Gastrocnemius medialis (tissue), 4 donors: ENCODE data around the gene GALNT6. TPM values are rescaled to one million over a fixed set of nuclear protein-coding genes. Genes with fewer than 3 reads are reported as not detected.

Experiments used
- ATAC-seq, 2 donors: fragments of 150-250 bp; one replicate each; pipeline ENCODE4 v1.9.1; 2016
- DNase-seq, 2 donors: peaks; one replicate each; pipeline ENCODE4 v3.0.0-alpha.2; 2019
- H3K27ac ChIP-seq, 4 donors: fragments of 200-600 bp; sonication (generic); 1 replicate in 1 of 4; 2 replicates in 3 of 4; pipeline ENCODE4 v1.5.1; 2016 to 2018; ENCODE audit warnings: mild to moderate bottlenecking in 2 of 4, moderate library complexity in 1 of 4
- H3K27me3 ChIP-seq, 3 donors: fragments of 200-600 bp; sonication (generic) in 2 of 3; 1 replicate in 1 of 3; 2 replicates in 2 of 3; pipeline versions ENCODE4 v1.5.1 to v1.6.0; 2016 to 2019; ENCODE audit warnings: mild to moderate bottlenecking in 1 of 3, moderate library complexity in 1 of 3
- H3K36me3 ChIP-seq, 2 donors: fragments of 200-600 bp; sonication (generic) in 1 of 2; one replicate each; pipeline ENCODE4 v1.5.1; 2017 to 2018
- H3K4me1 ChIP-seq, 2 donors: fragments of 200-600 bp; sonication (generic) in 1 of 2; one replicate each; pipeline ENCODE4 v1.5.1; 2016 to 2017; ENCODE audit warnings: mild to moderate bottlenecking in 2 of 2
- H3K4me3 ChIP-seq, 4 donors: fragments of 200-600 bp; sonication (generic) in 3 of 4; 1 replicate in 1 of 4; 2 replicates in 3 of 4; pipeline ENCODE4 v1.5.1; 2016 to 2019; ENCODE audit warnings: mild to moderate bottlenecking in 2 of 4
- H3K9me3 ChIP-seq, 3 donors: fragments of 200-600 bp; sonication (generic) in 2 of 3; 1 replicate in 1 of 3; 2 replicates in 2 of 3; pipeline ENCODE4 v1.5.1; 2016 to 2019
- POLR2A ChIP-seq, 2 donors: fragments of 450-650 bp; IDR thresholded peaks; one replicate each; pipeline ENCODE4 v1.6.1; 2017; ENCODE audit warnings: antibody characterized with exemption in 2 of 2, mild to moderate bottlenecking in 2 of 2, moderate library complexity in 2 of 2
- in situ Hi-C, 4 donors: fragments of 200-750 bp; cut with MboI; loops; one replicate each; pipeline versions ENCODE4 v1.15.0 to v1.8.0; 2017; ENCODE audit warnings: low sequenced_read_pairs in 4 of 4
- intact Hi-C: fragments of 100-400 bp; cut with DNase I; formaldehyde crosslinking; loops from one replicate; pipeline ENCODE4 v1.15.1; 2023; ENCODE audit warnings: low total_unique reads
- total RNA-seq, 4 donors: library from RNA; depleted of rRNA; stranded (reverse); fragments of >200 nt; gene quantifications; one replicate each; pipeline versions ENCODE4 v1.1.0 to v1.2.3, GENCODE V29; 2016
- TF ChIP-seq, protein P1 (sequence below), 5 experiments: fragments of 450-650 bp in 3 of 5; fragments of 200-600 bp in 2 of 5; sonication (generic) in 2 of 5; IDR thresholded peaks in 4 of 5; conservative IDR thresholded peaks in 1 of 5; 1 replicate in 4 of 5; 2 replicates in 1 of 5; pipeline ENCODE4 v1.5.1; 2016 to 2019; ENCODE audit warnings: antibody characterized with exemption in 5 of 5, mild to moderate bottlenecking in 3 of 5, moderate library complexity in 3 of 5

Gene GALNT6
- total RNA-seq, 4 donors from 2014 or later, result 0.24 to 0.51 (median 0.37) TPM

DNA sequence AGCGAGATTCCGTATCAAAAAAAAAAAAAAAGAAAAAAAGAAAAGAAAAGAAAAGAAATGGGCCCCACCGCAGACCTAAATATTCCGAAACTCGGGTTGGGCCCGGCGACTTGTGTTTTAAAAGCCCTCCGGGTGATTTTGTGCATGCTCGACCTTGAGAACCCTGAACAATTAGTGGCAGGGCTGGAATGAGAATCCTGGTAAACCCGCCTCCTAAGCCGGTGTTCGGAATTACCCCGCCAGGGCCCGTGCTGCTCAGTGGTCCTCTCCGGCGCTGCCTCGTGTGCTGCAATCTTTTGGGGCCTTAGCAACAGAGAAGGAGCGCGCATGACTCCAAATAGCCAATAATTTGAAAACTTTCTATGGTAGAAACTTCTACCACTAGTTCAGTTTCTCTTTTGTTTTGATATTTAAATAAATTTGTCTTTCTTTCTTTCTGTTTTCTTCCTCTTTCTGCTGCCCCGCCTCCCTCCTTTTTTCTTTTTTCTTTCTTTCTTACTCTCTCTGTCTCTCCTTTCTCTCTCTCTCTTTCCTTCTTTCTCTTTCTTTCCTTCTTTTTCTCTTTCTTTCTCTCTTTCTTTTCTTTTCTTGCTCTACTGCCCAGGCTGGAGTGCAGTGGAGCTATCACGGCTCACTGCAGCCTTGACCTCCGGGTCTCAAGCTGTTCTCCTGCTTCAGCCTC lies 1.5 kb upstream of the GALNT6 start:
- peaks cover 3 to 4% of the 10 kb centered on the region in 2 donors for H3K4me1 ChIP-seq
- no peak for ATAC-seq
- H3K27ac ChIP-seq, result no peak overlapping the region

DNA sequence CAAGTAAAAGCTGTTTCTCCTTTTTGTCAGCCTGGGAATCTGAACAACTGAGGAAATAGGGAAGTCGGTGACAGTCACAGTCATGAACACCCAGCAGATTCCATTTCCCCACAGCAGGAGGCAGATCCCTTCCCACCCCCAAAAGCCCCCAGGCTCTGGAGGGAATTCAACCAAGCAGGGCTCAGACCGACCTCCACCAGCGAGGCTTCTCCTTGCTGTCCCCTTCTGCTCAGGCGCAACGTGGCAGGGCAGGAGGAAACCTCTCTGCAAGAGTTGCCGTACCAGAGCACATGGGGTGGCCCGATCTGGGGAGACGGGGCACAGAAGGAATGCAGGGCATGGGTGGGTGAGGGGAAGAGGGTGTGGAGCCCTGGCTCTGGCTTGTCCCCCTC lies 319 bp downstream of the GALNT6 start:
- peaks cover 3 to 4% of the 10 kb centered on the region in 2 donors for H3K4me1 ChIP-seq
- in situ Hi-C loops, result no loop called here
- TF ChIP-seq, protein P1, sequence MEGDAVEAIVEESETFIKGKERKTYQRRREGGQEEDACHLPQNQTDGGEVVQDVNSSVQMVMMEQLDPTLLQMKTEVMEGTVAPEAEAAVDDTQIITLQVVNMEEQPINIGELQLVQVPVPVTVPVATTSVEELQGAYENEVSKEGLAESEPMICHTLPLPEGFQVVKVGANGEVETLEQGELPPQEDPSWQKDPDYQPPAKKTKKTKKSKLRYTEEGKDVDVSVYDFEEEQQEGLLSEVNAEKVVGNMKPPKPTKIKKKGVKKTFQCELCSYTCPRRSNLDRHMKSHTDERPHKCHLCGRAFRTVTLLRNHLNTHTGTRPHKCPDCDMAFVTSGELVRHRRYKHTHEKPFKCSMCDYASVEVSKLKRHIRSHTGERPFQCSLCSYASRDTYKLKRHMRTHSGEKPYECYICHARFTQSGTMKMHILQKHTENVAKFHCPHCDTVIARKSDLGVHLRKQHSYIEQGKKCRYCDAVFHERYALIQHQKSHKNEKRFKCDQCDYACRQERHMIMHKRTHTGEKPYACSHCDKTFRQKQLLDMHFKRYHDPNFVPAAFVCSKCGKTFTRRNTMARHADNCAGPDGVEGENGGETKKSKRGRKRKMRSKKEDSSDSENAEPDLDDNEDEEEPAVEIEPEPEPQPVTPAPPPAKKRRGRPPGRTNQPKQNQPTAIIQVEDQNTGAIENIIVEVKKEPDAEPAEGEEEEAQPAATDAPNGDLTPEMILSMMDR (IDR thresholded peaks at IDR 0.05 in 4 of 5, conservative IDR thresholded peaks at IDR 0.05 in 1 of 5), result no peak
- TF ChIP-seq POLR2A (IDR thresholded peaks at IDR 0.05), result no peak
- no peaks in the 10 kb centered on the region for H3K9me3 ChIP-seq
- intact Hi-C loops, result no loop called here
- no peak for ATAC-seq
- H3K4me3 ChIP-seq, result peak overlapping the region; percentile 37 to 73 (median 58)
- no peak for DNase-seq
- no peaks in the 10 kb centered on the region for H3K36me3 ChIP-seq
- H3K27ac ChIP-seq, result no peak overlapping the region
- peaks cover 14 to 26% (median 20%) of the 10 kb centered on the region in 3 donors for H3K27me3 ChIP-seq

More for the DNA sequence above, 1.5 kb upstream of the GALNT6 start:
- in situ Hi-C loops (no loop called here), intact Hi-C loops (no loop called here)
- Histone ChIP-seq H3K9me3 (no peaks in the 10 kb centered on the region), H3K36me3 (no peaks in the 10 kb centered on the region), H3K27me3 (peaks cover 14 to 26% (median 20%) of the 10 kb centered on the region in 3 donors), H3K4me3 (peak overlapping the region in 3 of 4 donors; percentile 13 to 73 (median 55))
- TF ChIP-seq, protein P1 (IDR thresholded peaks at IDR 0.05 in 4 of 5, conservative IDR thresholded peaks at IDR 0.05 in 1 of 5), result no peak
- no peak for TF ChIP-seq POLR2A (IDR thresholded peaks at IDR 0.05)
- no peak for DNase-seq

DNA sequence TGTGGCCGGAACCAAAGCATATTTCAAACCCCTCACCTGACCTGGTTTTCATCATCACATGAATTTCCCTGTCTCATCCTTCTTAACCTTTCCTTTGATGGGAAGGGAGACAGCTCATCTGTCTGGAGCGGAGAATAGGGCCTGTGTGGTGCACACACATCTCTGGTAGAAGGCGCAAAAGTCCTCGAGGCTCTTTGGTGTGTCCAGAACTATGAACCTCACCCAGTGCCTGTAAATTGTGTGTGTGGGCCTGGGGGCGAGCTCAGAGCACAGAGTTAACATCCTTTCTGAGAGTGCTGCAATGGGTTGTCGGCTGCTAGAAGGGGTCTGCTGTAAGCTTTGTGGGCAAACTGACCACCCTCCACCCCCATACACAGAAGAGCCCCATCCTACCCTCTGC lies 749 bp downstream of the GALNT6 start:
- ATAC-seq, result no peak

DNA sequence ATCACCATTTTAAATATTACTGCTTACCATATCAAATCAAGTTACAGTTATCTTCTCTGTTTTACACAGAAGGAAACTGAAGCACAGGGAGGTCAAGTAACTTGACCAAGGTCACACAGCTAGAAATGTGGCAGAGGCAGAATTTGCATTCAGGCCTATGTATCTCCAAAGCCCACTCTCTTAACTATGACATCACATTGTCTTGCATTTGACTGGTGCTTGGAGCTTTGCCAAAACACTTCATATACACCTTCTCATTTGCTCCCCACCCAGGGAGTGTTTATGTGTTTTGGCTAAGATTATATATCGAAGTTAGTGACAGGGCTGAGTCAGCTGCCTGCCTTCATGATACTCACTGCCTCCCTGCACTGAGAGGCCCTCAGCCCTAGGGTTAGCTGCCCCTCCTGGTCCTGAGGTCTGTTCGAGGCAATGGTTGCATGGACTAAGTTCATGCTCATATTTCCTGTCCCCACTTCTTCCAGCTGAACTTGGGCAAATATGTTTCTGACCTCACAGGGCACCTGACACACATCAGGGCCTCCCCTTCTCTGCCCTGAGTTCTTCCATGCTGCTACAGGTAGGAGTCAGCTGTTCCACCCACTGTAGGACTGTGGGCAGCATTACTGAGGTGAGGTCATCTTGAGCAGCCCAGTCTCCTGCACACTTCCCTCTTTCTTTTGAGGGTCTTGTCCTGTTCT lies 1.8 kb downstream of the GALNT6 start:
- no peak for ATAC-seq
- peaks cover 2 to 4% of the 10 kb centered on the region in 2 donors for H3K4me1 ChIP-seq
- intact Hi-C loops (no loop called here), in situ Hi-C loops (no loop called here)
- H3K9me3 ChIP-seq, result no peaks in the 10 kb centered on the region
- H3K27me3 ChIP-seq, result peaks cover 14 to 26% (median 20%) of the 10 kb centered on the region in 3 donors
- H3K27ac ChIP-seq, result no peak overlapping the region
- no peak for DNase-seq
- no peak overlapping the region for H3K4me3 ChIP-seq
- TF ChIP-seq POLR2A (IDR thresholded peaks at IDR 0.05), result no peak
- TF ChIP-seq, protein P1 (IDR thresholded peaks at IDR 0.05 in 4 of 5, conservative IDR thresholded peaks at IDR 0.05 in 1 of 5), result no peak
- no peaks in the 10 kb centered on the region for H3K36me3 ChIP-seq

More for the DNA sequence above, 749 bp downstream of the GALNT6 start:
- Histone ChIP-seq H3K27ac (no peak overlapping the region), H3K9me3 (no peaks in the 10 kb centered on the region), H3K36me3 (no peaks in the 10 kb centered on the region), H3K4me3 (no peak overlapping the region), H3K27me3 (peaks cover 14 to 26% (median 20%) of the 10 kb centered on the region in 3 donors), H3K4me1 (peaks cover 3 to 4% of the 10 kb centered on the region in 2 donors)
- in situ Hi-C loops (no loop called here), intact Hi-C loops (no loop called here)
- DNase-seq, result no peak
- no peak for TF ChIP-seq POLR2A (IDR thresholded peaks at IDR 0.05)
- TF ChIP-seq, protein P1 (IDR thresholded peaks at IDR 0.05 in 4 of 5, conservative IDR thresholded peaks at IDR 0.05 in 1 of 5), result no peak
